ENCODE results near the gene LCOR.

The LCOR gene

DNA sequence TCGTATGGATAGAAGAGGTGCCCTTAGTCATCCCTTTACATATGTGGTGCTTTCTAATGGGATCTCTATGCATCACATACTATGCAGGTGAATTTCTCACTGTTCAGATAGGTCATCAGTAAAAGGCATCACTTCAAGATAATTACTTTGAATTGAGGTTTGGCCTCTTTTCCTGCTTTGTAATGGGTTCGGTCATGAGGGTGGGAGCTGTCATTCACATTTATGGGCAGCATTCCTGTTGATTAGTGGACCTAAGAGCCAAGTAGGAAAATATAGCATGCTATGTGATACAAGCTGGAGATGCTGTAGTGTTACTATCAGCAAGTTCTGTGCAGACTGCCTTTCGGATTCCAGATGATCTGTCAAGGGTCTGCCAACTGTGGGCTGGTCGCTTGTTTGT, 156.3 kb downstream of the LCOR start:
- peak; percentile 16 for DNase-seq

- DNase-seq = peak; percentile 14
Observed at GRCh38 chr10:96991313-96991841, 159.3 kb downstream of the LCOR start.

DNA sequence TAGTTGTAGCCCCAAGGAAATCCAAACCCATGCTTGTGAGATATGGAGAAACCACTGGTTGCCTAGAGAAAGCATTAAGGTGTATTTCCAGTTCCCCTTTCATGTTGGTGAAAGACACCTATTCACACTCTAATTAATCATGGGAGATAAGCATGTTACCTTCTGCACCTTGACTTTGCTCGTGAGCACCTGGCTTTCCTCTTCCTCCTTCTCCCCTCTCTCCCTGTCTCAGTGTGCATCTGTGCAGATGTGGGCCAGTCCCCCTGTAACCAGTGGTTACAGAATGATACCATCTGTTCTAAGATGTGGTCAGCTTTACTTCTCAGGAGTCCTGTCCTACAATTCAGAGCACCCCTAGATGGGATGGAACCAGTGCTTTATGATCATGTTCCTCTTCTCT, 160.6 kb downstream of the LCOR start:
- no peak for DNase-seq

DNA sequence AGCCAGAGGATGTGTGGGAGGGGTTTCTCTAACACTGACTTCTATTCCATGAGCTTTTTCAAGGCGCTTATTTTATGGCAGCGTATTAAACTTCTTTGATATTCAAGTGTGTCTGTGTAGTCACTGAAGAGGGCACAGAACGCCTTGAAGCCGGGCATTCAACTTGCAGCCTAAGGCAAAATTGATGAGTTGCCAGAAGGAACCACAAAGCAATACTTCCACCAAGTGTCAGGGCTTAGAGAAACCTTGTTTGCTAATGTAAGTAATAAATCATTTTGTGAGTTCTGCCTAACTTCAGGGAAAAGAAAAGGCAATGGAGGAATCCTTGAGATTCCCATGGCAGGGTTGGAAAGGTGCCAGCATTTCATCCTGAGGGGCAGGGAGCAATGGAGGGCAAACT, 163.8 kb downstream of the LCOR start:
- DNase-seq = no peak

DNA sequence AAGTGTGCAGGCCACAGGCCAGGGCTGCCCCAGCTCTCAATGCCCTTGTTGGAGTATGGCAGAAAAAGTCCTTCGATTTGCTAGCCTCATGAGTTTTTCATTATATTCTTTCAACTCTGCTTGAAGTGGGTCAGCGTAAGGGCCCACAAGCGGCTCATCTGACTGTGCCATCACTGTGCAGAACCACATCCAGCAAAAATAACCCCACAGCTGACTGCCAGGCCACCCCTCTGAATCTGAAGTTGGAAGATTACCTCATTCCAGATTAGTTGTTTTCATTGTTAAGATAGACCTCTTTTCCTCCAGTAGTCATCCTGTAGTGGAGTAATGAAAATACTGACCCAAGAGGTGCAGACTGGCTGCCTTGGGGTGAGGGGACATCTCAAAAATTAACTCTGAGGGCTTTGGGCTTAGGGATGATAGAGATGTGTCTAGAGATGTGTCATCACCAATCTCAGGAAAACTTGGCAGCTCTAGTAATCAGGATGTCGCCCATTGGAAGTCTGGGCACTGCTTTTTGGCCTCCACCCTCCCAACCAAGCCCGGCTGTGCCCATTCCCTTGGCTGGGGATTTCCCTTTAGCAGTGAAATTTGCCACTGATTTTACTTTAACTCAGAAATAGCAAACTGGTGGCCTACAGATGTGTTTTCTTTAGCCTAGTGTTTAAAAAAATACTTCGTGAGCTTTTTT, 164.3 kb downstream of the LCOR start:
- no peak for DNase-seq

DNA sequence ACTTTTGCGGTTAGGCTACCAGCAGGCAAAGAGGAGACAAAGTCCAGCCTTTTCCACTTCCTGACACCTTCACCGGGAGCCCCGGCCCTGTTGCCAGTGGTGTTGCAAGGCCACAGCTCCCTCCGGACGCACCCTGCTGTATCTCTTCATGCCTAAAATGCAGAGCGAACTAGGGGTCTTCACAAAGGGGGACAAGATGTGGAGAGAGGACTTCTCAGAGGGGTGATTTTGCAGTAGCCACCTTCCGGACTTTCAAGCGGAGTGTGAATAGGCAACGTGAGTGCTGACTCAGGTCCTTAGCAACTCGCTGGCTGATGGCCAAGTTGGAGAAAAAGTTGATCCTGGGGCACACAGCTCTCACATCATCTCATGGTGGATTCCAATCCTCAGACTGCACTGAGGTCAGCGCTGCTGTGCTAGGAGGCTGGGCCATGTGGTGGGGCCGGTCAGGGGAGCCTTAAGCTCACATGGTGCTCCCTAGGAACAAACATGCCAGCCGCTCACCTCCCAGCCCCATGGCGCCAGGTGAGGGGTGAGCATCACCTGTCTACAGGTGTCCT, 166.3 kb downstream of the LCOR start:
- no peak for DNase-seq

- no peak for DNase-seq
Observed at GRCh38 chr10:96999337-96999736, 167.2 kb downstream of the LCOR start.

DNA sequence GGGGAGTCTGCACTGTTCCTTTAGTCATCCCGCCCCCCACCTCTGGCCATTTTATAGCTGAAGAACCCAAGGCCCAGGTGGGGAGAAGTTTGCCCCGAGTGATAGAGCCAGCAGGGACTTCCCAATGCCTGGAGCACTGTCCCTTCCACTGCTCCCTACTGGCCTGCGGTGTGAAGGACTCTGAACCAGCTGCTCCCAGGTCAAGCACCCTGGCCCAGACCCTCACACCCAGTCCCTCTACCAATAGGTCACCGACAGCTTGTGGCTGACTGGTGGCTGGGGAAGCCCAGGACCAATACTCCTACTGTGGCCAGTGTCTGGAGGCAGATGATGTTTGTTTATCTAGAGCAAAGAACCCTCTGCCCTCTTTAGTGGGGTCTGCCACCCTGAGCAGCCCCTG, 167.9 kb downstream of the LCOR start:
- DNase-seq = no peak

DNA sequence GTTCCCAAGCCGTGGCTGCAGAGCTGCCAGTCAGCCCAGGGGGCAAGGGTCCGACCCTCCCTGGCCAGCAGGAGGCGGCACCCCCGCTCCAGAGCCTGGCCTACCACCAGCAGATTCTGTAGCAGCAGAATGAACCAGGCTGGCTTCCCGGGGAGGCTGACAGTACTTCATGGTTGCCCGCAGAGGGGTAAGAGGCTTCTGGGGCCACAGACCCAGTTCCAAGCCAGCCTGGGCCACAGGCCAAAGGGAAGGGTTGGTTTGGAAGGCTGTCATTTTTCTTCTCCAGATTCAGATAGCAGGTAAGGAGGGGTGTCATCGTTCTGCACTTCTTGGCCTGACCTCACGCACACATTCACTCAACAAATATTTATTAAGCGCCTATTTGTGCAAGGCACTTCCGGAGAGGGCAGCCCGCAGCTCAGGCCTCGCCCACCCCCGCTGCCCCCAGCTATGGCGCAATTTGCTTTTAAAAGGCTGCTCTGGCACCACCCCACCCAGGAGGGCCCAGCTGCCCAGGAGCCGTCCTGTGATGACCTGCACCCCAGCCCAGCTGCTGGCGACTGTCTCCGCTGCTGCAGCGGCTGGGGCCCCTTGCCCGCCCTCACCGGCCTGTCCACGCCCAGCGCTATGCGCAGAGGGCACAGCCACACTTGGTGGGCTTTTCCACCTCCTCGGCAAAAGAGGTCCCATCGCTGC, 168.5 kb downstream of the LCOR start:
- no peak for DNase-seq

- DNase-seq = no peak
Observed at GRCh38 chr10:97001183-97001991, 169.3 kb downstream of the LCOR start.

GRCh38 chr10:97002670-97003069, 170.6 kb downstream of the LCOR start:
- DNase-seq = no peak

DNA sequence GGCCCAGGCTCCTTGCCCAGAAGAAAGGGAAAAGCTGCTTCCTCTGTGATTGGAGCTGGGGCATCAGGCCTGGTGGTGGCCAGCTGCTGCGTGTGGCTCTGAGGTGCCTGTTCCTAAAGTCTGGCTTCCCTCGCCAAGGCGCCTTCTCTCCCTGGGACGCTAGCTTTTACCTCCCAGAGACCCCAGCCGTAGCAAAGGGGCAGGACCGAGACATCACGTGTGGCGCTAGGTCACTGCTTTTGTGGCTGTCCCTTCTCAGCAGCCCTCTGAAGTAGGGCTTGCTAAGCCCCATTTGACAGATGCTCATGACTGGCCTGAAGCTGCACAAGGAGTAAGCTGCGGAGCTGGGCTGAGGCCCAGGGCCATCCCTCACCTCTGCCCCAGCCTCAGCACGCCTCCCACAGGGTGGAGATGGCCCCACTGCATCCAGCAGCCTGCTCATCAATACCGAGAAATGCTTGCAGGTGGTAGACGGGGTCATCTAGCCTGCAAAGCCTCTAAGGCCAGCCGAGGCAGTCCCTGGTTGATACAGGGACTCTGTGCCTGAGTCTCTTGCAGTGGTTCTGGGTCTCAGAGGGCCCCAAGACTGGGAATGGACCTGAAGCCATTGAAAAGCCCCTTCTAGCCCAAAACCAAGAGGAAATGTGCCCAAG, 171.2 kb downstream of the LCOR start:
- no peak for DNase-seq

- DNase-seq = no peak
Observed at GRCh38 chr10:97003804-97004201, 171.7 kb downstream of the LCOR start.

- no peak for DNase-seq
Observed at GRCh38 chr10:97004591-97004990, 172.5 kb downstream of the LCOR start.

DNA sequence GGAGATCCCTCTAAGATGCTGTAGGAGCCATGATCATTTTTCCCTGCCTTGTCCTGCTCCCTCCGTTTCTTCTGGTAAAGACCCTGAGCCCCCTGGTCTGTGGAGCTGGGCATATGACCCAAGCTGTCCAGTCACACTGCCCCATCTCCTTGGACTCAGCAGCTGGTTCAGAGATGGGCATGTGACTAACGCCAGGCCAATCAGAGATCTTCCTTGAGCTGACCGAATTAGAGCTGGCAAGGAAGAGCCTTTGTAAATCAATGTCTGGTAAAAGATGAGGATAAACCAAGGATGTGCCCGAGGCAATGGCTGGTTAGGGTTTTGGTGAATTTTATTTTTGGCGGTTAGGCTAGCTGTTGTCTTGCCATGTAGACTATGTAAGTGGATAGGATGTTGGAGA, 173.3 kb downstream of the LCOR start:
- DNase-seq = no peak

DNA sequence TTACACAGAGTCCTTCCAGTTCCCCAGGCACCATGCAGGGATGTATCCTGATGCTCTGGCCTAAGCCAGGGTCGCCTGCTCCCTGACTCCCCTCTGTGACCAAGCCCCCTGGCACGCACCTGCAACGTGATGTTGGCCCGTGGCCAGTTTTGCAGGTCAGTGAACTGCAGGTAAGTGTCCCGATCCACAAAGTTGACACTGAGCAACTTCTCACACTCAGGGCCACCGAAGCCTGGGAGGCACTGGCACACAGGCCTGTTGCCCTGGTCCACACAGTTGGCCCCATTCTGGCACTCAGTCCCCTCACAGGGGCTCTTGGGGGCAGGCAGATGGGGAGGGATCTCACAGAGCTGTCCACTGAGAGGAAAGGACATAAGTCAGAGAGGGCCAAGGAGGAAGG, 174.3 kb downstream of the LCOR start:
- no peak for DNase-seq

DNA sequence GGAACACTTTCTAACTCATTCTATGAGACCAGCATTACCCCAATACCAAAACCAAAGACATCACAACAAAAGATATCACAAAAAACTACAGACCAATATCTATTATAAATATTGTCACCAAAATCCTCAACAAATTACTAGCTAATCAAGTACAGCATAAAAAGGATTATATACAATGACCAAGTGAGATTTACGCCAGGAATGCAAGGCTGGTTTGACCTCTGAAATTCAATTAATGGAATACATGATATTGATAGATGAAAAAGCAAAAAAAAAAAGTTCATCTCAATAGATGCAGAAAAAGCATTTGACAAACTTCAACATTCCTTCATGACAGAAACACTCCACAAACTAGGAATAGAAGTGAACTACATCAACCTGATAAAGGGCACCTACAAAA, 175.3 kb downstream of the LCOR start:
- peak; percentile 62 for DNase-seq

GRCh38 chr10:97010695-97011206, 178.7 kb downstream of the LCOR start:
- DNase-seq = no peak

GRCh38 chr10:97011397-97011796, 179.3 kb downstream of the LCOR start:
- no peak for DNase-seq

DNA sequence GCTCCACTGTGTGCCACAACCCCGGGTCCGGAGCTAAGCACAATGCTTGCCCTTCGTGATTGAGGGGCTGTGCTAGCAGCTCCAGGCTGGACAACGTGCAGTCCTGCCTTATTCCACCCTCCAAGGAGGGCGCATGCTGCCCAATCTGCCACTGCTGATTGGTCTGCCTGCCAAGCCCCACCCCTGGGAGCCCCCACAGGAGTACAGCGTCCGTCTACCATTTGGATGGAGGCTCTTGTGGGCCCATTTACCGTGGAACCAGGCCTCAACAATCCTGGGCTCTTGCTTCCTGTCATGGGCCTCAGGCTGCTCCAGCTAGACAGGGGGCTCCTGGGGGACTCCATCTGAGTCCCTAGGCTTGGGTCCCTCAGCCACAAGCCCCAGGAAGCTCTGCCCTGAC, 180.4 kb downstream of the LCOR start:
- DNase-seq = no peak

GRCh38 chr10:97013568-97013967, 181.5 kb downstream of the LCOR start:
- DNase-seq = no peak

- no peak for DNase-seq
Observed at GRCh38 chr10:97013983-97014382, 181.9 kb downstream of the LCOR start.

GRCh38 chr10:97015240-97015639, 183.1 kb downstream of the LCOR start:
- no peak for DNase-seq
